Measurements from ENCODE around the gene ZNF613.
"Not testable (repeated sequence)": the region's sequence is repeated elsewhere in the genome, so short reads cannot be mapped to it uniquely, and the experiment has no call there.

The ZNF613 gene
- 4.1 to 4.4 reads per million in 2 donors for total RNA-seq

GRCh38 chr19:51926784-51927741 lies at the start of gene ZNF613:
TSS of gene ZNF613 (plus strand) at chr19:51927472. CDS start at chr19:51936221, 8,749 bp downstream.
- peak; percentile 35 to 96 (median 72) for DNase-seq

DNA sequence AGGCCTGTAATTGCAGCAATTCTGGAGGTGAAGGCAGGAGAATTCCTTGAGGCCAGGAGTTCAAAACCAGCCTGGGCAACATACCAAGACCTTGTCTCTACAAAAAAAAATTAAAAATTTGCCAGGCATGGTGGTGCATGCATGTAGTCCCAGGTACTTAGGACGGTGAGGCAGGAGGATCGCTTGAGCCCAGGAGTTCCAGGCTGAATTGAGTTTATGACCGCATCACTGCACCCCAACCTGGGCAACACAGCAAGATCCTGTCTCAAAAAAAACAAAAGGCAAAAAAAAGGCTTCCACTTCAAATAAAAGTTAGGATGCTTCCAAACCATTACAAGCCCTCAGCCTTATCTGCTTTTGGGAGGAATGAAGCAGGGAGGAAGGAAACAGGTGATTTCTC lies 44.8 kb upstream of the ZNF613 start:
- DNase-seq: no peak

- no peak for DNase-seq
Measured at GRCh38 chr19:51884713-51885112, 42.6 kb upstream of the ZNF613 start.

GRCh38 chr19:51887522-51888498 lies 39.5 kb upstream of the ZNF613 start, which contains the start of gene ZNF577:
TSS of gene ZNF577 (minus strand) at chr19:51887951. CDS start at chr19:51880382, 7,569 bp downstream.
- peak; percentile 8 to 88 (median 57) for DNase-seq

DNA sequence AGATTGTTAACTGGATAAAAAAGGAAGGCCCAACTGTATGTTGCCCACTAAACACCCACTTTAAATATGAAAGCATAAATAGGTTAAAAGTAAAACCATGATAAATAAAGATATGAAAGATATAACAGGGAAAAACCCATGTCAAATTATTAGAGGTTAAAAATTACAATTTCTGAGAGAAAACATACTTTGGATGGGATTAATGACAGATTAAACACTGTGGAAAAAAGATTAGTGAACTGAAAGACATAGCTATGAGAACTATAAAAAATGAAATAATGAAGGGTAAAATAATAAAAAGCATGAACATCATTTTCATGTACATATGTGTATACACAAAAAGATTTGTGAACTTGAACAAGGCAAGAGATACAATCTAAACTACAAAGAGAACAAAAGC lies 37.3 kb upstream of the ZNF613 start:
- DNase-seq: no peak

DNA sequence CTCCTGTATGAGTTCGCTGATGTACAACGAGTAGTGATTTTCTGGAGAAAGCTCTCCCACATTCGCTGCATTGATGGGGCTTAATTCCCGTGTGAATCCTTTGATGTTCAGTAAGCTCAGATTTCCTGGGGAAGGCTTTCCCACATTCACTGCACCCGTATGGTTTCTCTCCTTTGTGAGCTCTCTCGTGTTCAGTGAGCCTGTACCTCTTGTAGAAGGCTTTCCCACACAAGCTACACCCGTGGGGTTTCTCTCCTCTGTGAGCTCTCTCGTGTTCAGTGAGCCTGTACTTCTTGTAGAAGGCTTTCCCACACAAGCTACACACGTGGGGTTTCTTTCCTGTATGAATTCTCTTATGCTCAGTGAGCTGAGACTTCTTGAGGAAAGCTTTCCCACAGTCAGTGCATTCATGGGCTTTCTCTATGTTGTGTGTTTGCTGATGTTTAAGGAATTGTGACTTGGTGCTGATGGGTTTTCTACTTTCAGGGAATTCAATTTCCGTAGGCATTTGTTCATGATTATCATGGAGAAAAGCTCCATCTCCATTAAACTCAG lies 36.0 kb upstream of the ZNF613 start:
- DNase-seq: peak in 1 of 5 experiments; percentile 21

- no peak for DNase-seq
Measured at GRCh38 chr19:51901860-51902259, 25.4 kb upstream of the ZNF613 start.

- no peak for DNase-seq
Measured at GRCh38 chr19:51903192-51903591, 24.1 kb upstream of the ZNF613 start.

DNA sequence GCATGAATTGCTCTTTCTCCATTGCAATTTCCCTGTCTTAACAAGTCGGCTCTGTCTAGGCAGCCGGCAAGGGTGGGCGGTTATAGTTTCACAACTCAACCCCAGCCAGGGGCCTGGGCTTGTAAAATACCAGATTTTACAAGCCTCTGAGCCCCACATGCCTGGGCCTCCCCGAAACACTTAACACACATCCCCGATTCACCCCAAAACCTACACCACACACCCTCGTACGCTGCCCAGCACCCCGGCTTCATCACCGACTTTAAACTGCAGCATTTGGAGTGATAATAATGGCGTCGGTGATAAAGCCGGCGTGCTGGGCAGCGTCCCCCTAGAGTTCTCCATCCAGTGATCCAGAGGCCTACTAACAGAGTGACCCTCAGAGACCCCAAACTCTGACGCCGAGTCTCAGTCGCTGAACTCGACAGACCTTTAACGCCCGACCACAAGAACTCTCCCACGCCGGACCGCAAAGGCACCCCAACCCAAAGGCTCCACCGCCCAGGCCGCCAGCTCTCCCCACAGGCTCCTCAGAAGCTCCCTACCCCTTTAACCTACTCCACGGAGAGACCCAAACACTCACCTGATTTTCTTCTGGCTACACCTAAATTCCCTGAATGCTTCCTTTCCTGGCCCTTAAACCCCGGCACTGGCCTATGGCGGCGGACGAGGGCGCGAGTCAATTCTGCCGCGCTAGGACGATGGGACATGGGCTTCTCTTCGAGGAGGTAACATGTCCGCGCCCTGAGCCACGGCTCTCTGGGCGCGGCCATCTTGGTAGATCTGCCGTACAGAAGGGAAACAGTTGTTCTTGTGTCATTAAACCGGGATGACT lies 22.7 kb upstream of the ZNF613 start, which contains the start of gene ZNF649:
Gene ZNF649 (minus strand): TSS at position 687 of the 835 bp plus-strand sequence. CDS start 4,910 bp downstream, outside the sequence.
- peak; percentile 46 to 88 (median 66) for DNase-seq

- no peak for DNase-seq
Measured at GRCh38 chr19:51905206-51905605, 22.1 kb upstream of the ZNF613 start.

- not testable (repeated sequence) for DNase-seq
Measured at GRCh38 chr19:51905639-51906038, 21.6 kb upstream of the ZNF613 start.

GRCh38 chr19:51906108-51906507 lies 21.2 kb upstream of the ZNF613 start:
- not testable (repeated sequence) for DNase-seq

GRCh38 chr19:51907981-51908380 lies 19.3 kb upstream of the ZNF613 start:
- not testable (repeated sequence) for DNase-seq

DNA sequence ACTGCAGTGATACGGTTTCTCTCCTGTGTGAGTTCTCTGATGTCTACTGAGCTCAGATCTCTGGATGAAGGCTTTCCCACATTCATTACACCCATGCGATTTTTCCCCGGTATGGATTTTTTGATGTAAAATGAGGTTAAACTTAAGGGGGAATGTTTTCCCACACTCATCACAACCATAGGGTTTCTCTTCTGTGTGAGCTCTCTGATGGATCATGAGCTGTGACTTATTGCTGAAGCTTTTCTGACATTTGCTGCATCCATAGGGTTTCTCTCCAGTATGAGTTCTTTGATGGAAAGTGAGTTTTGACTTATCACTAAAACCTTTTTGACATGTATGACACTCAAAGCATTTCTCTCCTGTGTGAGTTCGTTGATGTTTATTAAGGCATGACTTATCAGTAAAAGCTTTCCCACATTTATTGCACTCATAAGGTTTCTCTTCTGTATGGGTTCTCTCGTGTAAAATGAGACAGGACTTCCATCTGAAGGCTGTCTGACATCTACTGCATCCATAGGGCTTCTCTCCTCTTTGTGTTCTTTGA lies 11.9 kb upstream of the ZNF613 start:
- no peak for DNase-seq

DNA sequence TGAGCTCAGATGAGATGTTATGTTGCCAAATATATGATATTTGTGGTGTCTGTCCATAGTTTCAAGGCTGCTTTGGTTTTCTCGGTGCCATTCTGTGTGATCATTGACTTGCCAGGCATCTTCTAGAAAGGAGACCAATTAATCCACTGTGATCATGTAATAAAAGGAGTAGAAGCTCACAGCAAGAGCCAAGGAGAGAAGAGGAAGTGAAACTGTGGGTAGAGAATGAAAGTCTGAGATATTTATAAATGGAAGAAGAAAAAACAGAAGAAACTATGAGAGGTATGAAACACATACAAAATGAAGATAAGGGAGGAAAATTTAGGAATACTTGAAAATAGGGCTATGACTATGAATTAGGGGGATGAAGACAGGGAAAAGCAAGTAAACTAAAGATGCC lies 11.1 kb upstream of the ZNF613 start:
- DNase-seq: no peak

GRCh38 chr19:51919606-51920005 lies 7.7 kb upstream of the ZNF613 start:
- no peak for DNase-seq

- peak in 1 of 5 experiments; percentile 18 for DNase-seq
Measured at GRCh38 chr19:51921949-51922348, 5.3 kb upstream of the ZNF613 start.

- no peak for DNase-seq
Measured at GRCh38 chr19:51926426-51926783, 867 bp upstream of the ZNF613 start.

- no peak for DNase-seq
Measured at GRCh38 chr19:51927859-51928258, 587 bp downstream of the ZNF613 start.

- DNase-seq: no peak
Measured at GRCh38 chr19:51931921-51932320, 4.6 kb downstream of the ZNF613 start.

DNA sequence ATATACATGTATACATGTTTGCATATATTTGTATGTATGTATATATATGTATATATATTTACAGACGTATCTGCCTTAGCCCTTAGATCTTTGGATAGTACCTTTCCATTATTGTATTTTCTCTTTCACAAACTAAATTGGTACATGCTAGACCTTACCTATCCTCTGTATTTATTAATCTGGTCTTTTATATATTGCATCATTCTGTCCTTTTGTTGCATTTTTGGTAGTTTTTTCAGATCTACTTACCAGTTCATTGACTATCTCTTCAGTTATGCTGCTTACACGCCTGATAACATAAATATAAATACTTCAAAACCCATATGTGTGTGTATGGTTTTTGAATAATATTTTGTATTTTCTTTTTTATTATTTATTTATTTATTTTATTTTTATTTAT lies 11.7 kb downstream of the ZNF613 start:
- DNase-seq: no peak

Measured in T-helper 2 cell (primary cell).